Activated CD4-positive, alpha-beta T cell treated with anti-CD3 and anti-CD28 coated beads, Interleukin-2, amount 50 U/mL, for 4 hours (primary cell): Measurements from ENCODE around the gene S1PR3.

ENCODE experiments used
- DNase-seq, 2 experiments: peaks; one replicate each; pipeline ENCODE4 v3.0.0-alpha.2; 2020

S1PR3 gene

GRCh38 chr9:89010526-89011111, 19.4 kb downstream of the S1PR3 start:
- no peak for DNase-seq

GRCh38 chr9:89011683-89012082, 20.4 kb downstream of the S1PR3 start:
- DNase-seq: no peak

- no peak for DNase-seq
Measured at GRCh38 chr9:89012294-89013042, 21.2 kb downstream of the S1PR3 start.

GRCh38 chr9:89013660-89014059, 22.4 kb downstream of the S1PR3 start:
- DNase-seq: no peak

GRCh38 chr9:89014153-89014552, 22.9 kb downstream of the S1PR3 start:
- DNase-seq: no peak

- no peak for DNase-seq
Measured at GRCh38 chr9:89015336-89015735, 24.1 kb downstream of the S1PR3 start.

- DNase-seq: no peak
Measured at GRCh38 chr9:89020754-89021153, 29.5 kb downstream of the S1PR3 start.

- no peak for DNase-seq
Measured at GRCh38 chr9:89021154-89021803, 30.0 kb downstream of the S1PR3 start.

- DNase-seq: no peak
Measured at GRCh38 chr9:89022001-89022759, 30.9 kb downstream of the S1PR3 start.

- DNase-seq: no peak
Measured at GRCh38 chr9:89022902-89023301, 31.6 kb downstream of the S1PR3 start.

GRCh38 chr9:89023740-89024139, 32.5 kb downstream of the S1PR3 start:
- no peak for DNase-seq

- DNase-seq: no peak
Measured at GRCh38 chr9:89024727-89025126, 33.5 kb downstream of the S1PR3 start.

GRCh38 chr9:89025553-89025952, 34.3 kb downstream of the S1PR3 start:
- DNase-seq: no peak

- DNase-seq: no peak
Measured at GRCh38 chr9:89026876-89027275, 35.6 kb downstream of the S1PR3 start.

- DNase-seq: no peak
Measured at GRCh38 chr9:89029788-89030187, 38.5 kb downstream of the S1PR3 start.

- DNase-seq: no peak
Measured at GRCh38 chr9:89032173-89032572, 40.9 kb downstream of the S1PR3 start.

GRCh38 chr9:89032661-89033060, 41.4 kb downstream of the S1PR3 start:
- DNase-seq: no peak

GRCh38 chr9:89036383-89036782, 45.1 kb downstream of the S1PR3 start:
- DNase-seq: no peak

- no peak for DNase-seq
Measured at GRCh38 chr9:89036891-89037290, 45.6 kb downstream of the S1PR3 start.

- DNase-seq: no peak
Measured at GRCh38 chr9:89037346-89037745, 46.1 kb downstream of the S1PR3 start.

- no peak for DNase-seq
Measured at GRCh38 chr9:89037891-89038290, 46.6 kb downstream of the S1PR3 start.

GRCh38 chr9:89038382-89039103, 47.3 kb downstream of the S1PR3 start:
- no peak for DNase-seq

- DNase-seq: no peak
Measured at GRCh38 chr9:89039104-89039465, 47.8 kb downstream of the S1PR3 start.
